Endothelial cell (in vitro differentiated cells): ENCODE results near the gene COL13A1. TPM values are rescaled to one million over a fixed set of nuclear protein-coding genes. Genes with fewer than 3 reads are reported as not detected.

ENCODE experiments used
- DNase-seq: peaks from one replicate; pipeline ENCODE4 v3.0.0; 2021; ENCODE audit warnings: low spot score
- H3K27ac Mint-ChIP-seq: one replicate; pipeline ENCODE4 v1.8.0; 2021; ENCODE audit warnings: mixed read lengths, inconsistent platforms; ENCODE audit not compliant: unreplicated experiment
- H3K27me3 Mint-ChIP-seq: one replicate; pipeline ENCODE4 v1.8.0; 2021; ENCODE audit warnings: mild to moderate bottlenecking, moderate library complexity, mixed read lengths, inconsistent platforms; ENCODE audit not compliant: unreplicated experiment
- H3K36me3 Mint-ChIP-seq: one replicate; pipeline ENCODE4 v1.8.0; 2021; ENCODE audit warnings: mild to moderate bottlenecking, low read depth, mixed read lengths, inconsistent platforms; ENCODE audit not compliant: unreplicated experiment
- H3K4me1 Mint-ChIP-seq: one replicate; pipeline ENCODE4 v1.8.0; 2021; ENCODE audit warnings: mild to moderate bottlenecking, mixed read lengths, inconsistent platforms; ENCODE audit not compliant: unreplicated experiment
- H3K4me3 Mint-ChIP-seq: one replicate; pipeline ENCODE4 v1.8.0; 2021; ENCODE audit warnings: mild to moderate bottlenecking, mixed read lengths, inconsistent platforms; ENCODE audit not compliant: unreplicated experiment
- H3K9me3 Mint-ChIP-seq: one replicate; pipeline ENCODE4 v1.8.0; 2021; ENCODE audit warnings: mixed read lengths, inconsistent platforms; ENCODE audit not compliant: unreplicated experiment
- CTCF ChIP-seq: fragments of 200-600 bp; sonication (generic); IDR thresholded peaks from one replicate; pipeline ENCODE4 v1.5.0; 2021; ENCODE audit warnings: antibody characterized with exemption; ENCODE audit not compliant: unreplicated experiment
- total RNA-seq: library from RNA; stranded (reverse); fragmentation: NEBNext Ultra II Directional; extraction: Animal tissue kit (Norgen Biotek cat#: 25700); gene quantifications from one replicate; pipeline ENCODE4 v1.2.1, GENCODE V29; 2021; ENCODE audit not compliant: unreplicated experiment

COL13A1 gene
- total RNA-seq, 1 donor from 2014 or later, result 22.6 TPM

GRCh38 chr10:69766161-69766910 is 35.4 kb upstream of the COL13A1 start:
- H3K36me3 Mint-ChIP-seq, result no peaks in the 10 kb centered on the region
- H3K4me1 Mint-ChIP-seq, result peaks cover 2% of the 10 kb centered on the region
- TF ChIP-seq CTCF, result no peak
- H3K9me3 Mint-ChIP-seq, result no peaks in the 10 kb centered on the region
- DNase-seq, result no peak
- H3K27ac Mint-ChIP-seq, result no peak overlapping the region
- H3K4me3 Mint-ChIP-seq, result no peak overlapping the region
- peaks cover 7% of the 10 kb centered on the region for H3K27me3 Mint-ChIP-seq

- Mint-ChIP-seq H3K36me3 (no peaks in the 10 kb centered on the region), H3K9me3 (no peaks in the 10 kb centered on the region), H3K27me3 (peaks cover 6% of the 10 kb centered on the region), H3K4me1 (peaks cover 2% of the 10 kb centered on the region), H3K27ac (no peak overlapping the region), H3K4me3 (no peak overlapping the region)
- TF ChIP-seq CTCF, result no peak
- no peak for DNase-seq
Measured at GRCh38 chr10:69767793-69768192, 33.9 kb upstream of the COL13A1 start.

GRCh38 chr10:69768386-69768785 is 33.3 kb upstream of the COL13A1 start:
- Mint-ChIP-seq H3K4me3 (no peak overlapping the region), H3K4me1 (peaks cover 3% of the 10 kb centered on the region), H3K9me3 (no peaks in the 10 kb centered on the region), H3K27ac (no peak overlapping the region), H3K27me3 (peaks cover 9% of the 10 kb centered on the region), H3K36me3 (peaks cover 2% of the 10 kb centered on the region)
- TF ChIP-seq CTCF, result no peak
- DNase-seq, result no peak

GRCh38 chr10:69769395-69769992 is 32.2 kb upstream of the COL13A1 start:
- DNase-seq, result no peak
- Mint-ChIP-seq H3K36me3 (peaks cover 4% of the 10 kb centered on the region), H3K4me1 (peaks cover 12% of the 10 kb centered on the region), H3K9me3 (no peaks in the 10 kb centered on the region), H3K27ac (no peak overlapping the region), H3K27me3 (peaks cover 8% of the 10 kb centered on the region), H3K4me3 (no peak overlapping the region)
- TF ChIP-seq CTCF, result no peak
